Measurements from ENCODE around the gene CPSF4. TPM values are rescaled to one million over a fixed set of nuclear protein-coding genes. Genes with fewer than 3 reads are reported as not detected.

CPSF4 gene
- total RNA-seq, 1 experiment from 2014 or later = 67.0 TPM

DNA sequence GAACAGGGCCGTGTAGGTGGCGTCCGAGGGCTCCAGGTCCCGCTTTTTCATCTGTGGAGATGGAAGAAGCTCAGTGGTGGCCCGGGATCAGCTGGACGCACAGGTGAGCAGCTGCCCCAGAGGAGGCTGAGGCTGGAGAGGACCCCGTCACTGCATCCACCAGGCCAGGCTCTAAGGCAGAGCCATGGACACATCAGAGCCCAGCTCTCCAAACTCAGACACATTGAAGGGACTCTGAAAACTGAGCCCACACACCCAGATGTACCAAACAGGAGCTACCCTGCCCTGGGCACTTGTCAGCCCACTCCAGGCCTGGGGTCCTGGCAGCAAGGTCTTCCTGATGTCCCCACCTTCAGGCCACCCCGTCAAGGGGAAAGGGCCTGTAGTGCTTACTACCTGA lies 9.0 kb upstream of the CPSF4 start:
- TF ChIP-seq YY1 (IDR thresholded peaks at IDR 0.05; ENCODE audit: extremely low read depth, insufficient replicate concordance, low read depth, low read length) = no peak
- no peak for TF ChIP-seq RAD21 (IDR thresholded peaks at IDR 0.05; ENCODE audit: low read depth)
- TF ChIP-seq FOSL1 (IDR thresholded peaks at IDR 0.05; ENCODE audit: low read depth) = no peak
- no peak for TF ChIP-seq CEBPB (IDR thresholded peaks at IDR 0.05; ENCODE audit: low read depth)
- TF ChIP-seq CBX3 (IDR thresholded peaks at IDR 0.05; ENCODE audit: low read depth) = no peak
- TF ChIP-seq, protein P1, sequence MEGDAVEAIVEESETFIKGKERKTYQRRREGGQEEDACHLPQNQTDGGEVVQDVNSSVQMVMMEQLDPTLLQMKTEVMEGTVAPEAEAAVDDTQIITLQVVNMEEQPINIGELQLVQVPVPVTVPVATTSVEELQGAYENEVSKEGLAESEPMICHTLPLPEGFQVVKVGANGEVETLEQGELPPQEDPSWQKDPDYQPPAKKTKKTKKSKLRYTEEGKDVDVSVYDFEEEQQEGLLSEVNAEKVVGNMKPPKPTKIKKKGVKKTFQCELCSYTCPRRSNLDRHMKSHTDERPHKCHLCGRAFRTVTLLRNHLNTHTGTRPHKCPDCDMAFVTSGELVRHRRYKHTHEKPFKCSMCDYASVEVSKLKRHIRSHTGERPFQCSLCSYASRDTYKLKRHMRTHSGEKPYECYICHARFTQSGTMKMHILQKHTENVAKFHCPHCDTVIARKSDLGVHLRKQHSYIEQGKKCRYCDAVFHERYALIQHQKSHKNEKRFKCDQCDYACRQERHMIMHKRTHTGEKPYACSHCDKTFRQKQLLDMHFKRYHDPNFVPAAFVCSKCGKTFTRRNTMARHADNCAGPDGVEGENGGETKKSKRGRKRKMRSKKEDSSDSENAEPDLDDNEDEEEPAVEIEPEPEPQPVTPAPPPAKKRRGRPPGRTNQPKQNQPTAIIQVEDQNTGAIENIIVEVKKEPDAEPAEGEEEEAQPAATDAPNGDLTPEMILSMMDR (IDR thresholded peaks at IDR 0.05 in 2 of 3, conservative IDR thresholded peaks at IDR 0.05 in 1 of 3; ENCODE audit: borderline replicate concordance in 1 of 3, insufficient read depth in 1 of 3, low read depth in 2 of 3, low read length in 2 of 3) = no peak
- TF ChIP-seq, protein P2, sequence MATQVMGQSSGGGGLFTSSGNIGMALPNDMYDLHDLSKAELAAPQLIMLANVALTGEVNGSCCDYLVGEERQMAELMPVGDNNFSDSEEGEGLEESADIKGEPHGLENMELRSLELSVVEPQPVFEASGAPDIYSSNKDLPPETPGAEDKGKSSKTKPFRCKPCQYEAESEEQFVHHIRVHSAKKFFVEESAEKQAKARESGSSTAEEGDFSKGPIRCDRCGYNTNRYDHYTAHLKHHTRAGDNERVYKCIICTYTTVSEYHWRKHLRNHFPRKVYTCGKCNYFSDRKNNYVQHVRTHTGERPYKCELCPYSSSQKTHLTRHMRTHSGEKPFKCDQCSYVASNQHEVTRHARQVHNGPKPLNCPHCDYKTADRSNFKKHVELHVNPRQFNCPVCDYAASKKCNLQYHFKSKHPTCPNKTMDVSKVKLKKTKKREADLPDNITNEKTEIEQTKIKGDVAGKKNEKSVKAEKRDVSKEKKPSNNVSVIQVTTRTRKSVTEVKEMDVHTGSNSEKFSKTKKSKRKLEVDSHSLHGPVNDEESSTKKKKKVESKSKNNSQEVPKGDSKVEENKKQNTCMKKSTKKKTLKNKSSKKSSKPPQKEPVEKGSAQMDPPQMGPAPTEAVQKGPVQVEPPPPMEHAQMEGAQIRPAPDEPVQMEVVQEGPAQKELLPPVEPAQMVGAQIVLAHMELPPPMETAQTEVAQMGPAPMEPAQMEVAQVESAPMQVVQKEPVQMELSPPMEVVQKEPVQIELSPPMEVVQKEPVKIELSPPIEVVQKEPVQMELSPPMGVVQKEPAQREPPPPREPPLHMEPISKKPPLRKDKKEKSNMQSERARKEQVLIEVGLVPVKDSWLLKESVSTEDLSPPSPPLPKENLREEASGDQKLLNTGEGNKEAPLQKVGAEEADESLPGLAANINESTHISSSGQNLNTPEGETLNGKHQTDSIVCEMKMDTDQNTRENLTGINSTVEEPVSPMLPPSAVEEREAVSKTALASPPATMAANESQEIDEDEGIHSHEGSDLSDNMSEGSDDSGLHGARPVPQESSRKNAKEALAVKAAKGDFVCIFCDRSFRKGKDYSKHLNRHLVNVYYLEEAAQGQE (IDR thresholded peaks at IDR 0.05; ENCODE audit: low read depth) = no peak
- TF ChIP-seq, protein P3, sequence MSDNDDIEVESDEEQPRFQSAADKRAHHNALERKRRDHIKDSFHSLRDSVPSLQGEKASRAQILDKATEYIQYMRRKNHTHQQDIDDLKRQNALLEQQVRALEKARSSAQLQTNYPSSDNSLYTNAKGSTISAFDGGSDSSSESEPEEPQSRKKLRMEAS (IDR thresholded peaks at IDR 0.05) = no peak
- TF ChIP-seq ZFX (IDR thresholded peaks at IDR 0.05) = no peak
- no peak for TF ChIP-seq EGR1 (IDR thresholded peaks at IDR 0.05; ENCODE audit: low read depth)
- TF ChIP-seq ELF1 (IDR thresholded peaks at IDR 0.05; ENCODE audit: borderline replicate concordance, low read depth) = no peak
- no peak for TF ChIP-seq EZH2phosphoT487 (IDR thresholded peaks at IDR 0.05; ENCODE audit: borderline replicate concordance)
- no peak for TF ChIP-seq POLR2AphosphoS5 (IDR thresholded peaks at IDR 0.05; ENCODE audit: low read depth, low read length)
- TF ChIP-seq, protein P4, sequence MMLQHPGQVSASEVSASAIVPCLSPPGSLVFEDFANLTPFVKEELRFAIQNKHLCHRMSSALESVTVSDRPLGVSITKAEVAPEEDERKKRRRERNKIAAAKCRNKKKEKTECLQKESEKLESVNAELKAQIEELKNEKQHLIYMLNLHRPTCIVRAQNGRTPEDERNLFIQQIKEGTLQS (IDR thresholded peaks at IDR 0.05) = no peak
- no peak for TF ChIP-seq POLR2A (IDR thresholded peaks at IDR 0.05; ENCODE audit: borderline replicate concordance, extremely low read depth, insufficient read depth, insufficient read length)
- TF ChIP-seq, protein P5, sequence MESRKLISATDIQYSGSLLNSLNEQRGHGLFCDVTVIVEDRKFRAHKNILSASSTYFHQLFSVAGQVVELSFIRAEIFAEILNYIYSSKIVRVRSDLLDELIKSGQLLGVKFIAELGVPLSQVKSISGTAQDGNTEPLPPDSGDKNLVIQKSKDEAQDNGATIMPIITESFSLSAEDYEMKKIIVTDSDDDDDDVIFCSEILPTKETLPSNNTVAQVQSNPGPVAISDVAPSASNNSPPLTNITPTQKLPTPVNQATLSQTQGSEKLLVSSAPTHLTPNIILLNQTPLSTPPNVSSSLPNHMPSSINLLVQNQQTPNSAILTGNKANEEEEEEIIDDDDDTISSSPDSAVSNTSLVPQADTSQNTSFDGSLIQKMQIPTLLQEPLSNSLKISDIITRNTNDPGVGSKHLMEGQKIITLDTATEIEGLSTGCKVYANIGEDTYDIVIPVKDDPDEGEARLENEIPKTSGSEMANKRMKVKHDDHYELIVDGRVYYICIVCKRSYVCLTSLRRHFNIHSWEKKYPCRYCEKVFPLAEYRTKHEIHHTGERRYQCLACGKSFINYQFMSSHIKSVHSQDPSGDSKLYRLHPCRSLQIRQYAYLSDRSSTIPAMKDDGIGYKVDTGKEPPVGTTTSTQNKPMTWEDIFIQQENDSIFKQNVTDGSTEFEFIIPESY (IDR thresholded peaks at IDR 0.05; ENCODE audit: extremely low read depth, insufficient replicate concordance, low read length) = no peak
- no peak for TF ChIP-seq EZH2 (IDR thresholded peaks at IDR 0.05)
- ChIA-PET RAD21 (ENCODE audit: low non-redundant PET in 1 of 2, low total read pairs in 2 of 2, uncharacterized antibody in 2 of 2, unreplicated experiment in 2 of 2) (no interaction called here), CTCF (no interaction called here), POLR2A (no interaction called here)
- H3K4me3 ChIP-seq (replicated peaks in 1 of 2; ENCODE audit: low read depth in 1 of 2, low read length in 2 of 2) = no peak overlapping the region
- BruUV-seq (replicated peaks) = no TSS peak
- no peak overlapping the region for H3K4me2 ChIP-seq (ENCODE audit: low read length)
- H3K36me3 ChIP-seq (ENCODE audit: control insufficient read depth in 1 of 2, insufficient read depth in 2 of 2, low read length in 2 of 2) = peaks cover 19 to 37% of the 10 kb centered on the region in 2 experiments; a peak in 3 of 4 replicates
- H4K20me1 ChIP-seq (ENCODE audit: insufficient read depth) = no peaks in the 10 kb centered on the region
- no peaks in the 10 kb centered on the region for H3K9me2 ChIP-seq (ENCODE audit: insufficient read depth)
- no peaks in the 10 kb centered on the region for H3K27me3 ChIP-seq (ENCODE audit: insufficient read depth, low read length)
- H3K9ac ChIP-seq (ENCODE audit: low read length) = no peak overlapping the region
- ATAC-seq = no peak
- H3K79me2 ChIP-seq (ENCODE audit: insufficient read depth, low read length) = no peaks in the 10 kb centered on the region; the same call in 1 of the 2 replicates
- intact Hi-C loops (cut with micrococcal nuclease) = no loop called here
- no peaks in the 10 kb centered on the region for H3K4me1 ChIP-seq (ENCODE audit: control insufficient read depth in 1 of 2, insufficient read depth in 2 of 2, low read length in 2 of 2)
- no peak overlapping the region for H3K27ac ChIP-seq (ENCODE audit: low read depth, low read length)
- H2AFZ ChIP-seq (ENCODE audit: low read depth, low read length, poor library complexity, severe bottlenecking) = no peak overlapping the region
- H3K9me3 ChIP-seq (ENCODE audit: control insufficient read depth in 1 of 2, insufficient read depth in 1 of 2, low read depth in 1 of 2, low read length in 2 of 2) = no peaks in the 10 kb centered on the region
- DNase-seq (ENCODE audit: low read depth, low spot score) = no peak
